HCT116 (cell line): ENCODE measurements around the gene ZAP70. TPM values are rescaled to one million over a fixed set of nuclear protein-coding genes. Genes with fewer than 3 reads are reported as not detected.

ENCODE experiments used
- ATAC-seq: fragments of 200-7000 bp; cut with Tn5 transposase; 2 replicates; pipeline ENCODE4 v1.9.1; 2020; ENCODE audit warnings: mild to moderate bottlenecking, moderate library complexity
- BruUV-seq: library from RNA; stranded (reverse); fragments of 400-500 nt; replicated peaks from 2 replicates; lab custom pipeline; 2021; lab: Mats Ljungman, UMichigan
- CTCF ChIA-PET: fragments of 300-600 bp; sonication (Branson Sonifier 250); formaldehyde crosslinking; loops from one replicate; lab custom pipeline; 2021; ENCODE audit warnings: antibody characterized with exemption; lab: Charles Lee
- POLR2A ChIA-PET: fragments of 300-600, 350-600 bp; sonication (Branson Sonifier 250); formaldehyde crosslinking; loops from one replicate; lab custom pipeline; 2021; ENCODE audit warnings: antibody characterized with exemption; lab: Charles Lee
- RAD21 ChIA-PET, 2 experiments: fragments of 300-600 bp; sonication (Branson Sonifier 250); formaldehyde crosslinking; loops; one replicate each; lab custom pipeline; 2023; ENCODE audit warnings: low total read pairs in 2 of 2; ENCODE audit not compliant: uncharacterized antibody in 2 of 2, unreplicated experiment in 2 of 2, low non-redundant PET in 1 of 2; lab: Charles Lee
- DNase-seq: peaks from one replicate; pipeline ENCODE4 v3.0.0-alpha.2; 2010; ENCODE audit warnings: low read depth, low spot score
- H2AFZ ChIP-seq: fragments of 200-600 bp; shearing (Covaris generic), sonication (generic); 2 replicates; pipeline ENCODE4 v1.6.1; 2017; ENCODE audit warnings: low read depth, mixed run types, mixed read lengths, antibody characterized with exemption, low read length; ENCODE audit not compliant: poor library complexity, severe bottlenecking
- H3K27ac ChIP-seq: 2 replicates; pipeline ENCODE4 v1.5.1; 2012; ENCODE audit warnings: low read depth, low read length
- H3K27me3 ChIP-seq: fragments of 200-600 bp; sonication (generic); 2 replicates; pipeline ENCODE4 v1.6.1; 2016; ENCODE audit warnings: mixed run types, low read length, mixed read lengths; ENCODE audit not compliant: insufficient read depth
- H3K36me3 ChIP-seq, 2 experiments: fragments of 200-500 bp in 1 of 2; fragments of 200-600 bp in 1 of 2; sonication (Bioruptor generic) in 1 of 2; sonication (generic) in 1 of 2; 2 replicates each; pipeline versions ENCODE4 v1.5.1 to v1.6.1; 2014 to 2016; ENCODE audit warnings: low read length in 2 of 2, inconsistent platforms in 1 of 2, mixed read lengths in 1 of 2, mixed run types in 1 of 2; ENCODE audit not compliant: insufficient read depth in 2 of 2, control insufficient read depth in 1 of 2
- H3K4me1 ChIP-seq, 2 experiments: fragments of 200-600 bp in 1 of 2; sonication (generic) in 1 of 2; 2 replicates each; pipeline versions ENCODE4 v1.5.1 to v1.6.1; 2012 to 2017; ENCODE audit warnings: low read length in 2 of 2, inconsistent platforms in 1 of 2, mild to moderate bottlenecking in 1 of 2, mixed read lengths in 1 of 2, mixed run types in 1 of 2, moderate library complexity in 1 of 2; ENCODE audit not compliant: insufficient read depth in 2 of 2, control insufficient read depth in 1 of 2
- H3K4me2 ChIP-seq: fragments of 200-600 bp; sonication (generic); 2 replicates; pipeline ENCODE4 v1.6.1; 2017; ENCODE audit warnings: mixed run types, low read length, mixed read lengths
- H3K4me3 ChIP-seq, 2 experiments: fragments of 200-600 bp in 1 of 2; sonication (generic) in 1 of 2; replicated peaks in 1 of 2; 2 replicates each; pipeline ENCODE4 v1.5.1; 2011 to 2016; ENCODE audit warnings: low read length in 2 of 2, control low read depth in 1 of 2, low read depth in 1 of 2, mild to moderate bottlenecking in 1 of 2, mixed read lengths in 1 of 2, mixed run types in 1 of 2
- H3K79me2 ChIP-seq: fragments of 200-600 bp; sonication (generic); 2 replicates; pipeline ENCODE4 v1.6.1; 2017; ENCODE audit warnings: mild to moderate bottlenecking, mixed run types, low read length, moderate library complexity, mixed read lengths; ENCODE audit not compliant: insufficient read depth
- H3K9ac ChIP-seq: fragments of 200-600 bp; sonication (generic); 2 replicates; pipeline ENCODE4 v1.6.1; 2016; ENCODE audit warnings: low read length, mixed read lengths
- H3K9me2 ChIP-seq: fragments of 200-600 bp; sonication (generic), shearing (Covaris generic); 2 replicates; pipeline ENCODE4 v1.6.1; 2017; ENCODE audit warnings: mixed run types, mild to moderate bottlenecking, moderate library complexity; ENCODE audit not compliant: insufficient read depth
- H3K9me3 ChIP-seq, 2 experiments: fragments of 200-500 bp in 1 of 2; fragments of 200-600 bp in 1 of 2; sonication (Bioruptor generic) in 1 of 2; sonication (generic) in 1 of 2; 2 replicates each; pipeline ENCODE4 v1.6.1; 2014 to 2017; ENCODE audit warnings: low read length in 2 of 2, mixed read lengths in 2 of 2, inconsistent platforms in 1 of 2, low read depth in 1 of 2, mild to moderate bottlenecking in 1 of 2, mixed run types in 1 of 2, moderate library complexity in 1 of 2; ENCODE audit not compliant: control insufficient read depth in 1 of 2, insufficient read depth in 1 of 2
- H4K20me1 ChIP-seq: fragments of 200-600 bp; sonication (generic), shearing (Covaris generic); 2 replicates; pipeline ENCODE4 v1.6.1; 2017; ENCODE audit warnings: mixed run types, mild to moderate bottlenecking, moderate library complexity; ENCODE audit not compliant: insufficient read depth
- CEBPB ChIP-seq: IDR thresholded peaks from 2 replicates; pipeline ENCODE4 v1.6.1; 2012; ENCODE audit warnings: low read depth
- EZH2 ChIP-seq: fragments of 200-600 bp; sonication (generic); IDR thresholded peaks from 2 replicates; pipeline ENCODE4 v1.6.1; 2017; ENCODE audit warnings: antibody characterized with exemption, mixed run types
- EZH2phosphoT487 ChIP-seq: fragments of 200-600 bp; IDR thresholded peaks from 2 replicates; pipeline ENCODE4 v1.6.1; 2018; ENCODE audit warnings: antibody characterized with exemption, borderline replicate concordance
- FOSL1 ChIP-seq: IDR thresholded peaks from 2 replicates; pipeline ENCODE4 v1.6.1; 2012; ENCODE audit warnings: low read depth
- POLR2A ChIP-seq: IDR thresholded peaks from 2 replicates; pipeline ENCODE4 v1.7.0; 2011; ENCODE audit warnings: borderline replicate concordance; ENCODE audit not compliant: insufficient read depth, insufficient read length; ENCODE audit errors: extremely low read depth
- RAD21 ChIP-seq: IDR thresholded peaks from 2 replicates; pipeline ENCODE4 v1.6.1; 2012; ENCODE audit warnings: low read depth, mild to moderate bottlenecking
- SIN3A ChIP-seq: IDR thresholded peaks from 2 replicates; pipeline ENCODE4 v1.6.1; 2012; ENCODE audit warnings: low read depth
- SRF ChIP-seq: IDR thresholded peaks from 2 replicates; pipeline ENCODE4 v1.6.1; 2012; ENCODE audit warnings: low read depth
- TCF7L2 ChIP-seq: IDR thresholded peaks from 2 replicates; pipeline ENCODE4 v1.7.0; 2011; ENCODE audit warnings: borderline replicate concordance, inconsistent platforms; ENCODE audit not compliant: insufficient read depth, insufficient read length; ENCODE audit errors: extremely low read depth
- YY1 ChIP-seq: IDR thresholded peaks from 2 replicates; pipeline ENCODE4 v1.6.1; 2011; ENCODE audit warnings: low read length, low read depth, moderate library complexity, mild to moderate bottlenecking; ENCODE audit not compliant: insufficient replicate concordance; ENCODE audit errors: extremely low read depth
- ZFX ChIP-seq: fragments of 450-650 bp; IDR thresholded peaks from 2 replicates; pipeline ENCODE4 v1.6.1; 2017
- ZNF274 ChIP-seq: fragments of 200-500 bp; sonication (Bioruptor generic); IDR thresholded peaks from 2 replicates; pipeline ENCODE4 v1.6.1; 2014; ENCODE audit warnings: mild to moderate bottlenecking, low read depth, low read length, inconsistent platforms
- intact Hi-C: fragments of 100-400 bp; cut with micrococcal nuclease; formaldehyde crosslinking; loops from 2 replicates; pipeline ENCODE4 v1.10.0; 2022
- total RNA-seq: library from RNA; stranded (reverse); gene quantifications from one replicate; pipeline ENCODE4 v1.2.1, GENCODE V29; 2021; ENCODE audit not compliant: unreplicated experiment
- TF ChIP-seq, protein P1 (sequence below): IDR thresholded peaks from 2 replicates; pipeline ENCODE4 v1.6.1; 2012; ENCODE audit warnings: low read depth

ZAP70 gene
- total RNA-seq, 1 experiment from 2014 or later, result 0.91 TPM

GRCh38 chr2:97728091-97728731 lies 14.8 kb downstream of the ZAP70 start:
- POLR2A ChIA-PET, result no interaction called here

More at GRCh38 chr2:97728091-97728731, 14.8 kb downstream of the ZAP70 start:
- DNase-seq, result no peak
- H3K9me2 ChIP-seq, result no peaks in the 10 kb centered on the region
- intact Hi-C loops, result no loop called here
- H3K36me3 ChIP-seq, result no peaks in the 10 kb centered on the region
- H3K27me3 ChIP-seq, result no peaks in the 10 kb centered on the region
- H3K9ac ChIP-seq, result no peak overlapping the region
- ChIA-PET RAD21 (no interaction called here), CTCF (interaction anchor here (0.8 kb wide), 1 partner anchor 19 kb away, joined by 3 read pairs; no protein-coding TSS in a partner anchor)
- H3K4me1 ChIP-seq, result peaks cover 0 to 5% of the 10 kb centered on the region in 2 experiments; a peak in 2 of 4 replicates
- no peak overlapping the region for H3K4me2 ChIP-seq
- TF ChIP-seq CEBPB (no peak), EZH2phosphoT487 (no peak), TCF7L2 (no peak), ZFX (no peak), YY1 (no peak), FOSL1 (no peak), RAD21 (no peak), SIN3A (no peak), ZNF274 (no peak), SRF (no peak), EZH2 (no peak), POLR2A (no peak)
- TF ChIP-seq, protein P1, sequence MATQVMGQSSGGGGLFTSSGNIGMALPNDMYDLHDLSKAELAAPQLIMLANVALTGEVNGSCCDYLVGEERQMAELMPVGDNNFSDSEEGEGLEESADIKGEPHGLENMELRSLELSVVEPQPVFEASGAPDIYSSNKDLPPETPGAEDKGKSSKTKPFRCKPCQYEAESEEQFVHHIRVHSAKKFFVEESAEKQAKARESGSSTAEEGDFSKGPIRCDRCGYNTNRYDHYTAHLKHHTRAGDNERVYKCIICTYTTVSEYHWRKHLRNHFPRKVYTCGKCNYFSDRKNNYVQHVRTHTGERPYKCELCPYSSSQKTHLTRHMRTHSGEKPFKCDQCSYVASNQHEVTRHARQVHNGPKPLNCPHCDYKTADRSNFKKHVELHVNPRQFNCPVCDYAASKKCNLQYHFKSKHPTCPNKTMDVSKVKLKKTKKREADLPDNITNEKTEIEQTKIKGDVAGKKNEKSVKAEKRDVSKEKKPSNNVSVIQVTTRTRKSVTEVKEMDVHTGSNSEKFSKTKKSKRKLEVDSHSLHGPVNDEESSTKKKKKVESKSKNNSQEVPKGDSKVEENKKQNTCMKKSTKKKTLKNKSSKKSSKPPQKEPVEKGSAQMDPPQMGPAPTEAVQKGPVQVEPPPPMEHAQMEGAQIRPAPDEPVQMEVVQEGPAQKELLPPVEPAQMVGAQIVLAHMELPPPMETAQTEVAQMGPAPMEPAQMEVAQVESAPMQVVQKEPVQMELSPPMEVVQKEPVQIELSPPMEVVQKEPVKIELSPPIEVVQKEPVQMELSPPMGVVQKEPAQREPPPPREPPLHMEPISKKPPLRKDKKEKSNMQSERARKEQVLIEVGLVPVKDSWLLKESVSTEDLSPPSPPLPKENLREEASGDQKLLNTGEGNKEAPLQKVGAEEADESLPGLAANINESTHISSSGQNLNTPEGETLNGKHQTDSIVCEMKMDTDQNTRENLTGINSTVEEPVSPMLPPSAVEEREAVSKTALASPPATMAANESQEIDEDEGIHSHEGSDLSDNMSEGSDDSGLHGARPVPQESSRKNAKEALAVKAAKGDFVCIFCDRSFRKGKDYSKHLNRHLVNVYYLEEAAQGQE, result no peak
- no TSS peak for BruUV-seq
- no peak overlapping the region for H3K4me3 ChIP-seq
- no peaks in the 10 kb centered on the region for H4K20me1 ChIP-seq
- no peaks in the 10 kb centered on the region for H3K79me2 ChIP-seq
- no peak for ATAC-seq
- no peak overlapping the region for H3K27ac ChIP-seq
- H2AFZ ChIP-seq, result no peak overlapping the region
- no peaks in the 10 kb centered on the region for H3K9me3 ChIP-seq
